HCT116 (cell line): ENCODE data around the gene USP36.

ENCODE experiments used
- CEBPB ChIP-seq: IDR thresholded peaks from 2 replicates; pipeline ENCODE4 v1.6.1; 2012; ENCODE audit warnings: low read depth
- EZH2 ChIP-seq: fragments of 200-600 bp; sonication (generic); IDR thresholded peaks from 2 replicates; pipeline ENCODE4 v1.6.1; 2017; ENCODE audit warnings: antibody characterized with exemption, mixed run types
- JUND ChIP-seq: IDR thresholded peaks from 2 replicates; pipeline ENCODE4 v1.6.1; 2012
- ZNF274 ChIP-seq: fragments of 200-500 bp; sonication (Bioruptor generic); IDR thresholded peaks from 2 replicates; pipeline ENCODE4 v1.6.1; 2014; ENCODE audit warnings: mild to moderate bottlenecking, low read depth, low read length, inconsistent platforms

GRCh38 chr17:78759969-78760352, 80.7 kb downstream of the USP36 start:
- no peak for TF ChIP-seq ZNF274
- no peak for TF ChIP-seq JUND
- no peak for TF ChIP-seq CEBPB
- no peak for TF ChIP-seq EZH2
